Upper lobe of left lung (tissue), 4 donors: ENCODE results near the gene ICE2.

Experiments
- POLR2A ChIP-seq, 4 donors: fragments of 450-650 bp; IDR thresholded peaks; one replicate each; pipeline ENCODE4 v1.5.1; 2016 to 2017; ENCODE audit warnings: antibody characterized with exemption in 4 of 4, mild to moderate bottlenecking in 2 of 4
- POLR2AphosphoS5 ChIP-seq, 2 donors: sonication (generic); formaldehyde crosslinking; IDR thresholded peaks; one replicate each; pipeline ENCODE4 v1.5.1; 2017; ENCODE audit warnings: antibody characterized with exemption in 2 of 2
- TF ChIP-seq, protein P1 (sequence below), 6 experiments: fragments of 450-650 bp in 4 of 6; fragments of 200-600 bp in 2 of 6; sonication (generic) in 2 of 6; IDR thresholded peaks; one replicate each; pipeline ENCODE4 v1.5.1; 2016 to 2019; ENCODE audit warnings: antibody characterized with exemption in 6 of 6

DNA sequence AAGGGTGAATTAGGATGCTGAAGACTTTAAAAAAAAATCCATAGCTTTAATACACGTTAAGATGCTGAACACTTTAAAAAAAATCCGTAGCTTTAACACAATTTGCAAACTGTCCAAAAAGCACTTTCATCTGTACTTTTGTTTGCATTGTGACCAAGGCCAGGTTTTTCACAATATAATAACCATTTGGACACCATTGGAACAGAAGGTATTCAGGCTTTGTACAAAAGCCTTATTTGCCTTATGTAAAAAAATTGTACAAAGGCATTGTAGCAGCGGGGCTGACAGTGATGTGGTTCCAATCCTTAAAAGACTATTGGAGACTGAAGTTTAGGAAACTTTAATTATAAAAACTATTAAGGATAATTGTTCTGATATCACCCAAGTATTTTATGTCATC, 15.2 kb upstream of the ICE2 start:
- TF ChIP-seq, protein P1, sequence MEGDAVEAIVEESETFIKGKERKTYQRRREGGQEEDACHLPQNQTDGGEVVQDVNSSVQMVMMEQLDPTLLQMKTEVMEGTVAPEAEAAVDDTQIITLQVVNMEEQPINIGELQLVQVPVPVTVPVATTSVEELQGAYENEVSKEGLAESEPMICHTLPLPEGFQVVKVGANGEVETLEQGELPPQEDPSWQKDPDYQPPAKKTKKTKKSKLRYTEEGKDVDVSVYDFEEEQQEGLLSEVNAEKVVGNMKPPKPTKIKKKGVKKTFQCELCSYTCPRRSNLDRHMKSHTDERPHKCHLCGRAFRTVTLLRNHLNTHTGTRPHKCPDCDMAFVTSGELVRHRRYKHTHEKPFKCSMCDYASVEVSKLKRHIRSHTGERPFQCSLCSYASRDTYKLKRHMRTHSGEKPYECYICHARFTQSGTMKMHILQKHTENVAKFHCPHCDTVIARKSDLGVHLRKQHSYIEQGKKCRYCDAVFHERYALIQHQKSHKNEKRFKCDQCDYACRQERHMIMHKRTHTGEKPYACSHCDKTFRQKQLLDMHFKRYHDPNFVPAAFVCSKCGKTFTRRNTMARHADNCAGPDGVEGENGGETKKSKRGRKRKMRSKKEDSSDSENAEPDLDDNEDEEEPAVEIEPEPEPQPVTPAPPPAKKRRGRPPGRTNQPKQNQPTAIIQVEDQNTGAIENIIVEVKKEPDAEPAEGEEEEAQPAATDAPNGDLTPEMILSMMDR (IDR thresholded peaks at IDR 0.05) = no peak
- TF ChIP-seq POLR2AphosphoS5 (IDR thresholded peaks at IDR 0.05) = no peak
- TF ChIP-seq POLR2A (IDR thresholded peaks at IDR 0.05) = no peak
